ENCODE data around the gene METTL16. TPM values are rescaled to one million over a fixed set of nuclear protein-coding genes. Genes with fewer than 3 reads are reported as not detected.

METTL16 gene
- total RNA-seq, 2 experiments from 2014 or later, result 26.6 to 41.5 TPM

DNA sequence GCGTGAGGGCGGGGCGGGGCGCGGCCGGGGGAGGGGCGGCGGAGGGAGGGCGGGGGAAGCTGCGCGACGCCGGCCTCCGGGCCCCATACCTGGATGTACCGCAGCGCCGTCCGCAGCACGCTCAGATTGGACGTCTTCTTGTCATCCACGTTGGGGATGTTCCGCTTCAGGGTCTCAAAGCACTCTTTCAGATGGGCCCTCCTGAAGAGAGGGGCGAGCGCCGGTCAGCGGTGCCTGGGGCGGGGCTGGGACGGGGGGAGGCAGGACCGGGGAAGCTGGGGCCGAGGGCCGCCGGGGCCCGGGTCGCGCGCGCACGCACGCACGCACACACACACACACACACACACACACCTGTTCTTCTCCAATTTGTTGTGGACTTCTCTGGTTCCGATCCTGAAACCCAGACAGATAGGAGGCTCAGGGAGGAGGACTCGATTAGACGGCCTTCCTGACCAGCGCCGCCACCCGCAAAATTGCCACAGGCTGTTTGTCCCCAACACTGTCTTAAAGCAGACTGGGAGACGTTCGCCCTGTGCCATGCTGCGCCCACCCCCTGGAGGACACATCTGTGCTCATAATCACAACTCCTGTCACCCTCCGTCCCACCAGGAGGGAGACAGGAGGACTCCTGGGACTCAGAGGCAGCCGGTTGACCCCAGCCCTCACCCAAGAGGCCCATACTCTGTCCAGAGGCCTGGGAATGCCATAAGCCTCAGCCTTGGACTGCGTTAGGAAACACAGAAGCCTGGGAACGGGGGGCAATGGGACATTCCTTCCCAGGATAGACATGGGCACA is 117.5 kb downstream of the METTL16 start:
- BruUV-seq (replicated peaks), result no TSS peak
- no peak for TF ChIP-seq EZH2phosphoT487 (IDR thresholded peaks at IDR 0.05; ENCODE audit: borderline replicate concordance, low read depth, low read length)
- TF ChIP-seq, protein P1, sequence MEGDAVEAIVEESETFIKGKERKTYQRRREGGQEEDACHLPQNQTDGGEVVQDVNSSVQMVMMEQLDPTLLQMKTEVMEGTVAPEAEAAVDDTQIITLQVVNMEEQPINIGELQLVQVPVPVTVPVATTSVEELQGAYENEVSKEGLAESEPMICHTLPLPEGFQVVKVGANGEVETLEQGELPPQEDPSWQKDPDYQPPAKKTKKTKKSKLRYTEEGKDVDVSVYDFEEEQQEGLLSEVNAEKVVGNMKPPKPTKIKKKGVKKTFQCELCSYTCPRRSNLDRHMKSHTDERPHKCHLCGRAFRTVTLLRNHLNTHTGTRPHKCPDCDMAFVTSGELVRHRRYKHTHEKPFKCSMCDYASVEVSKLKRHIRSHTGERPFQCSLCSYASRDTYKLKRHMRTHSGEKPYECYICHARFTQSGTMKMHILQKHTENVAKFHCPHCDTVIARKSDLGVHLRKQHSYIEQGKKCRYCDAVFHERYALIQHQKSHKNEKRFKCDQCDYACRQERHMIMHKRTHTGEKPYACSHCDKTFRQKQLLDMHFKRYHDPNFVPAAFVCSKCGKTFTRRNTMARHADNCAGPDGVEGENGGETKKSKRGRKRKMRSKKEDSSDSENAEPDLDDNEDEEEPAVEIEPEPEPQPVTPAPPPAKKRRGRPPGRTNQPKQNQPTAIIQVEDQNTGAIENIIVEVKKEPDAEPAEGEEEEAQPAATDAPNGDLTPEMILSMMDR (conservative IDR thresholded peaks at IDR 0.05; ENCODE audit: low read length), result 0 out of 2 replicates have a peak, but pooled peaks have one; percentile 10
- Histone ChIP-seq H2AFZ (ENCODE audit: low read length) (peak overlapping the region; percentile 35; the same call in 1 of the 2 replicates), H3K4me1 (ENCODE audit: insufficient read depth, low read length, poor library complexity, severe bottlenecking) (peaks cover 51% of the 10 kb centered on the region), H3K79me2 (ENCODE audit: insufficient read depth, low read depth, low read length) (peaks cover 10% of the 10 kb centered on the region; the same call in 1 of the 2 replicates), H4K20me1 (ENCODE audit: insufficient read depth, low read length) (no peaks in the 10 kb centered on the region), H3K9me3 (ENCODE audit: low read length) (no peaks in the 10 kb centered on the region), H3K36me3 (ENCODE audit: insufficient read depth, low read length) (0 out of 2 replicates have a peak, but pooled peaks cover 2% of the 10 kb centered on the region), H3K4me3 (ENCODE audit: low read depth, low read length, poor library complexity, severe bottlenecking) (peak overlapping the region; percentile 80), H3K4me2 (ENCODE audit: low read length) (peak overlapping the region; percentile 73), H3K9me2 (ENCODE audit: insufficient read depth, low read length) (no peaks in the 10 kb centered on the region), H3K27ac (ENCODE audit: low read depth, low read length, poor library complexity, severe bottlenecking) (peak overlapping the region; percentile 14)
- DNase-seq (ENCODE audit: low spot score), result no peak
- intact Hi-C loops (cut with micrococcal nuclease; ENCODE audit: unreplicated experiment), result no loop called here
- ChIA-PET CTCF (ENCODE audit: unreplicated experiment) (no interaction called here), POLR2A (interaction anchor here (1.1 kb wide), 1 partner anchor 22 kb away, joined by 4 read pairs; no protein-coding TSS in a partner anchor)

GRCh38 chr17:2393174-2393953 is 118.3 kb downstream of the METTL16 start:
- DNase-seq (ENCODE audit: low spot score), result peak; percentile 94
- Histone ChIP-seq H3K27ac (ENCODE audit: low read depth, low read length, poor library complexity, severe bottlenecking) (peak overlapping the region; percentile 89), H4K20me1 (ENCODE audit: insufficient read depth, low read length) (no peaks in the 10 kb centered on the region), H3K79me2 (ENCODE audit: insufficient read depth, low read depth, low read length) (peaks cover 10% of the 10 kb centered on the region; the same call in 1 of the 2 replicates), H3K9me3 (ENCODE audit: low read length) (no peaks in the 10 kb centered on the region), H3K4me1 (ENCODE audit: insufficient read depth, low read length, poor library complexity, severe bottlenecking) (peaks cover 48% of the 10 kb centered on the region), H3K4me2 (ENCODE audit: low read length) (peak overlapping the region; percentile 99), H3K36me3 (ENCODE audit: insufficient read depth, low read length) (0 out of 2 replicates have a peak, but pooled peaks cover 2% of the 10 kb centered on the region), H3K4me3 (ENCODE audit: low read depth, low read length, poor library complexity, severe bottlenecking) (peak overlapping the region; percentile 80), H3K9me2 (ENCODE audit: insufficient read depth, low read length) (no peaks in the 10 kb centered on the region), H2AFZ (ENCODE audit: low read length) (peak overlapping the region; percentile 74)
- intact Hi-C loops (cut with micrococcal nuclease; ENCODE audit: unreplicated experiment), result no loop called here
- no TSS peak for BruUV-seq (replicated peaks)
- TF ChIP-seq EZH2phosphoT487 (IDR thresholded peaks at IDR 0.05; ENCODE audit: borderline replicate concordance, low read depth, low read length), result no peak
- TF ChIP-seq, protein P1 (conservative IDR thresholded peaks at IDR 0.05; ENCODE audit: low read length), result no peak
- POLR2A ChIA-PET, result interaction anchor here (0.7 to 2.8 kb wide), 5 partner anchors 9 to 1126 kb away, joined by 4 to 17 read pairs (median 4); partner anchors contain the start of genes SMG6 and SRR
- CTCF ChIA-PET (ENCODE audit: unreplicated experiment), result no interaction called here
